Spleen (tissue), 7 donors: ENCODE data around the gene ERMARD.

Experiments used
- CTCF ChIP-seq, 11 experiments: fragments of 200-600 bp in 7 of 11; fragments of 450-650 bp in 4 of 11; sonication (generic) in 4 of 11; IDR thresholded peaks in 8 of 11; conservative IDR thresholded peaks in 3 of 11; 1 replicate in 7 of 11; 2 replicates in 4 of 11; pipeline versions ENCODE4 v1.4.0 to v1.8.0; 2016 to 2021; ENCODE audit warnings: antibody characterized with exemption in 11 of 11, inconsistent platforms in 4 of 11, mild to moderate bottlenecking in 1 of 11
- POLR2A ChIP-seq, 3 donors: fragments of 450-650 bp; IDR thresholded peaks; one replicate each; pipeline ENCODE4 v1.5.1; 2017; ENCODE audit warnings: antibody characterized with exemption in 3 of 3, mild to moderate bottlenecking in 1 of 3
- POLR2AphosphoS5 ChIP-seq, 3 donors: sonication (generic); formaldehyde crosslinking; IDR thresholded peaks; one replicate each; pipeline ENCODE4 v1.5.1; 2017; ENCODE audit warnings: antibody characterized with exemption in 3 of 3
- donor health status: DM: no; HTN: no; CAD: no; lungs with moderate emphysema.
- donor health status: DM: no; HTN: no; CAD: no.
- donor health status: DM: no; HTN: no; CAD: no.

DNA sequence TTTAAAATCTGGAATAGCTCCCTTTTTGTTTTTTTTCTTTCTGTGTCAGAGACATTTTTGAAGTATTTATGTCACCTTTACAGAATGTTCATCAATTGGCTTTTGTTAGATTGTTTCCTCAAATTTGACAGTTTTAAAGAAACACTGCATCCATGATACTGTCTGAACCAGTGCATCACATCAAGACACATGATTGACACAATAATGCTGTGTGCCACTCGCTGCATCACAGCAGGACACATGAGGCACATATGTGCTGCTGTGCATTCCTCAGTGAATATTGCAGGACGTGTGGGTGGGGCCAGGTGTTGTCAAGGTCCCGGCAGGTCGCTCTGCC, 37.4 kb downstream of the ERMARD start:
- TF ChIP-seq POLR2AphosphoS5 (IDR thresholded peaks at IDR 0.05) (no peak), POLR2A (IDR thresholded peaks at IDR 0.05) (no peak), CTCF (IDR thresholded peaks at IDR 0.05 in 8 of 11, conservative IDR thresholded peaks at IDR 0.05 in 3 of 11) (no peak)
